NCI-H1694 (cell line): ENCODE data around the gene GLS.
"Not testable (repeated sequence)": the region's sequence is repeated elsewhere in the genome, so short reads cannot be mapped to it uniquely, and the experiment has no call there.

Source experiments
- DNase-seq: peaks from one replicate; lab custom pipeline; 2025; lab: John Stamatoyannopoulos, UW

The GLS gene

DNA sequence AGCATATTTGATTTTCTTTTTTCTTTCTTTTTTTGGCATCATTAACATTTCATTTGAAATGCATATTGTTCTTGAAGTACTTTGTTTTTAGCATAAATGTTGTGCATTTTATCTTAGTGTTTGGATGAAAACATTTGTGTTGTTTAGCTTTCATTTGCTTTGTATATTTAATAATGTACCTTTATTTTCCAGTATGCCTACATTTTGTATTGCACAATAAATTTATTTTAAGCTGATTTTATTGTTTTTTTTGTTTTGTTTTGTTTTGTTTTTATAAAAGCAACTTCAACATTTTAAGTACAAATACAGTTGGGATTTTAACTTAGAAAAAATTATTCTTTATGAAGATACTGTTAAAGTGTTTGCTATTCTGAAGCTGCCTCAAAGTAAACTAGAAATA lies 54.4 kb downstream of the GLS start:
- no peak for DNase-seq

DNA sequence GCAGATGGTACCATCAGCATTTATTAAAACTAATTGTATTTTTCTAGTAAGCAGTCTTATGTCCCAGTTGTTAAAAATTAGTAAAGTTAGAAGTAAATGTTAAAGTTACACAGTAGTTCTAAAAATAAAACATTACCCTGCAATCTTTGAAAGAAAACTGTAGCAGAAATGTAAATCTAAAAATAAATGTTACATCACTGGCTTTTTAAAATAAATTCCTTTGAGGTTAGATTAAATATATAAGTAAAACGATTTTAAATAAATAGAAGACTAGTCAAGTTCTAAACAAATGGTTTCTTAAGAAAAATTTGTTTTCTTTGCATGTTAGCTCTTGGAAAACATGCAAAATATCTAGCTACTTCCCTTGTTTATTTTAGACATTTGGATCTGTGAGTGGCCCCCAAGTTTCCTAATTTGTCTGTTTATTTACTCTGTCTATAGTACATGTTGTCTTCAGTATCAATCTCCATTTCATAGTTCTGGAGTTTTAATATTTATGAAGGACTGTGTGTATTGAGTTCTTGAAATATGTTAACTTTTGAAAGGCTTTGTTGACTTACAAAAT lies 58.2 kb downstream of the GLS start:
- DNase-seq, result no peak

DNA sequence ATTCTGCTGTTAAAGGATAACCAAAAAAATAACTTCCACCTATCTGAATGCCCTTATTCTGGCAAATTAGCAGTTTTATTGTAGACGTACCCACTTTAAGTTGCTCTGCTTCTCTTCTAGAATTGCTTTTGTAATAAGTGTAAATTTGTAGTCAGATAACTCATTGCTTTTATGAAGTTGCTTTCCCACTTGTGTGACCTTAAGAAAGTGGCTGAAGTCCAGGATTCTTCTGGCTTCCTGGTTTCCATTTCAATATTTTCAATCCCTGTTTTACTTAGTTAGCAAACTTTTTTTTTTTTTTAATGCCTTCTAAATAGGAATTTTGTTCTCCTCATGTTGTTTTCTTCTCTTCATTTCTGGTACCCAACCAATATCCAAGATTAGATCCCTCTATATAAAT lies 59.8 kb downstream of the GLS start:
- DNase-seq, result no peak

DNA sequence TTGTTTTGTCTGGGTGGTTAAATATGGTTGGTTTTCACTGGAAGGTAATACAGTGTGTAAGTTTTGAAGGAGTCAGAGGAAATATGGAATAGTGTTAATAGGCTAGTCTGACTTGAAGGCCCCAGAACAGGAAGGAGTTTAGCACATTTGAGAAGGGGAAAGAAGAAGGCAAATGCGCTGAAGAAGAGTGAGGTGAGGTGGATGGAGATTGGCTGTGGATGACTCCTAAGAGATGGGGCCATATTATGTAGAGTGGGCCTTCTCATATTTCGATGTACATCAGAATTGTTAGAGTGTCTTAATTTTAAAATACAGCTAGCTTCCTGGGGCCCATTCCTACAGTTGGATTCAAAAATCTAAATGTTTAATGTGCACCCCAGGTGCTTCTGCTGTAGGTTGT lies 61.0 kb downstream of the GLS start:
- no peak for DNase-seq

DNA sequence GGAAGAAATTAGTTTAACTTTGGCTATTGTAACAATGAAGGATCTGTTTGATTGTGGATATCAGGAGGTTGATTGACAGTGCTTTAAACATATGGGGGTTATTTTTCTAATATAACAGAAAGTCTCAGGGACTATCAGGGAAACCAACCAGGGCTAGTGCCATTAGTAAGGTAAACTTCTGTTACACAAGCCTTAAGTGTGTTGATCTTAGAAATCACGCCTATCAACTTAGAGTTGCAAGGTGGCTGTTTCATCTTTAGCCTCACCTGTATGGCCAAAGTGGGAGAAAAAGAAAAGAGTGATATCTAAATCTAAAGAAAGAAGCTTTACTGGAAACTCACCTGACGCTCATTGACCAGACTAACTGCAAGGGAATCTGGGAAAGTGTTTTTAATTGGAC lies 62.1 kb downstream of the GLS start:
- DNase-seq, result no peak

- no peak for DNase-seq
Observed at GRCh38 chr2:190943706-190944105, 63.1 kb downstream of the GLS start.

GRCh38 chr2:190947141-190947540 lies 66.5 kb downstream of the GLS start:
- no peak for DNase-seq

DNA sequence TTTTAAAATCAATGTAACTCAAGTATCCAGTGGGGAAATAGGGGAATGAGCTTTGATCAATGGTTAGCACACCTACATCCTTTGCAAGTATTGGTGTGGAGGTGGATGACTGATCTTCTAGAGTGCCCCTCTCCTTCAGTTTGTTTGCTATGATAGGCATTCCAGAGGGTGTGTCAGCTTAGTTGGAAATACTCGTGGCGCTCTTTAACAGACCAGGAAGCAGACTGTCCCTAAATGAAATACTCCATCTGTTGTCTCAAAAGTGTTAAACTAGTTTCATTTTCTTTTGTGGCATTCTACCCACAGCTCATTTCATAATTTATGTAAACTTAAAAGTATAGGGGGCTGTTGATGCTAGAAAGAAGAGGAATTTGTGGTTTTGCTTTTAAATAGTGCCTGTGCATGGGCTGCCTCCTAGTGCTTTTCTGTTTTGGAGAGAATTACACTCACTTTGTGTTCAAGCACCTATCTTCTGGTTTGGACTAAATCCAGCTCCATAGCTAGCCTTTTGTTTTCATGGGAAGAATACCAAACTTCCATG lies 67.2 kb downstream of the GLS start:
- DNase-seq, result no peak

GRCh38 chr2:190948671-190949070 lies 68.0 kb downstream of the GLS start:
- no peak for DNase-seq

DNA sequence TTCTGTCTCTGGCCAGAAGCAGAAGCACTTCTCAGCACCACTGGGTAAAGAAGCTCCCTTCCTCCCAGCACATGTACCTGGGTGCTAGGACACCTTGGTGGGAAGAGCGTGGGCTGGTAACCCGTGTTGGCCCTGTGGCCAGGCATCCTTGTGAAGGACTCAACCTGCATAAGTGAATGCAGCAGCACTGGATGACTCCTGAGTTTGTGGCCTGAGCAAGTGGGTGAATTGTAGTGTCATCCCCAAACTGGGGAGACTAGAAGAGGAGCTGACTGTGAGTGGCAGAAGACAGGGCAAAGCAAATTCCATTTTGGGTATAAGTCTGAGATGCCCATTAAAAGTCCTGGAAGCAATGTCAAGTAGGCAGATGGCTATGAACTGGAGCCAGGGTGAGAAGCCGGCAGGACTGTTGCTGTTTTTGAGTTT lies 70.0 kb downstream of the GLS start:
- no peak for DNase-seq

GRCh38 chr2:190953257-190953656 lies 72.6 kb downstream of the GLS start:
- no peak for DNase-seq

DNA sequence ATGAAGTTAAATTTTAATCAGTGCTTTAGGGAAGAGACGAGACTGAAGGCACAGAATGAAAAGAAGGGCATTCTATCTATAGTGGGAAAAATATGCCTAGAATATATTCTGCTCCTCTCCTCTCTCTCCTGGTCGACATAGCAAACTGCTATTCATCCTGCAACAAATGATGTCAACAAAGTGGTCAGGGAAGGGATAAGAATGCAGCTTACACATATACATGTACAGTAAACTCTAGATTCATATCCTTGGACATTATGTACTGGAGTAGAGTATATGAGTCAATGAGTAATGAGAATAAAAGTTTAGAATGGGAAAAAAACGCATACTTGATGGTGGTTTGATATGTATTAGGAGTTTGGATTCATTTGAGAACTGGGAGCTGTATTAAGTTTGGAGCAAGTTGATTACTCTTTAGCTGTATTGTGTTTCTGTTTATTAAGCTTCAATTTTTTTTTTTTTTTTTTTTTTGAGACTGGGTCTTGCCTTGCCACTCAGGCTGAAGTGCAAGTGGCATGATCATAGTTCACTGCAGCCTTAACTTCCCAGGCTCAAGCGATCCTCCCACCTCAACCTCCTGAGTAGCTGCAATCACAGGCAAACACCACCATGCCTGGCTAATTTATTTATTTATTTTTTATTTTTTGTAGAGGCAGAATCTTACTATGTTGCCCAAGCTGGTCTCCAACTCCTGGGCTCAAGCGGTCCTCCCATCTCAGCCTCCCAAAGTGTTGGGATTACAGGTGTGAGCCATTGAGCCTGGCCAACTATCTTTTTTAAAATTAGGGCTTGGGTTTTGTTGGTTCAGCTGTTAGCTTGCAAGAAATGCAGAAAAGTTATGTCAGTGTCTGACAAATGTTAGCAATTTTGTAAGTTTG lies 79.5 kb downstream of the GLS start:
- no peak for DNase-seq

GRCh38 chr2:190961117-190961516 lies 80.5 kb downstream of the GLS start:
- not testable (repeated sequence) for DNase-seq

DNA sequence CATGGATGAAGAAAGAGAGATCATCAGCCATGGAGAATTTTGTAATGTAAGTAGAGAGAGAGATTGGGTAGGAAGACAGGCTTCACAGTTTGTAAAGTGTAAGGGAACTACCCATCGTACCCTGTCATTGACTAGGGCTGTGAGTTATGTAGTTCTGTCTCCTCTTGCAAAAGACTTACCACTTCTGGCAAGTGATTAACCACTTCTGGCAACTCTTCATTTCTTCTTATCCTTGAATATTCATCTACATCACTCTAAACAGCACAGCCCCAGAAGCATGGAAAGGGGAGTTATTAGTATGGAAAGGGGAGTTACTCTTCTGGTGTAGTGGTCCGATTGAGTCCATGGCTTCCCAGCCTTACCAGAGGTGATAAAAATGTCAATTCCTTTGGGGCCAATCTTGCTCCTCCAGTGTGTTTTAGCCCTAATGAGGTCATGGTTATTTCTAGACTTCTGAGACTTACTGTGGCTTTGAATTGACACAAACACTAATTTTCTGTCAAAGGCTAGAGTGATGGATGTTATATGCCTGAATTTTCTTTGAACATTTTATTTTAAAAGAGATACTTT lies 81.4 kb downstream of the GLS start:
- no peak for DNase-seq

DNA sequence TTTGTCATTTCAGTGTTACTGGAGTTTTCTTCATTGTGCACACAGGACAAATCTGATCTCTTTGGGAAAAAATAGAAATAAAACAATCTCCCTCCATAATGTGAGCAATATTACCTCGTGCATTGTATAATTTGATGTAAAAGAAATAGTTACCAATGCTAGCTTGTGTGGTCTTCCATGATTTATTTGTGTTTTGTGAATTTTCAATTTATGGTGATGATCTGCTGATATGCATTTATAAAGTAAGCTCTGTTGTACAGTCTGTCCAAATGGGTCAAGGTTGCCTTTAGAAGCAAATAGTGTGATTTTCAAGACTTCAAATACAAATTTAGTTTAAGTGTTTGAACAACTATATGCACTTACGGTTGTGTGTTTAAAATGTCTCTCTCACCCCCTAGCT lies 82.5 kb downstream of the GLS start:
- DNase-seq, result no peak

DNA sequence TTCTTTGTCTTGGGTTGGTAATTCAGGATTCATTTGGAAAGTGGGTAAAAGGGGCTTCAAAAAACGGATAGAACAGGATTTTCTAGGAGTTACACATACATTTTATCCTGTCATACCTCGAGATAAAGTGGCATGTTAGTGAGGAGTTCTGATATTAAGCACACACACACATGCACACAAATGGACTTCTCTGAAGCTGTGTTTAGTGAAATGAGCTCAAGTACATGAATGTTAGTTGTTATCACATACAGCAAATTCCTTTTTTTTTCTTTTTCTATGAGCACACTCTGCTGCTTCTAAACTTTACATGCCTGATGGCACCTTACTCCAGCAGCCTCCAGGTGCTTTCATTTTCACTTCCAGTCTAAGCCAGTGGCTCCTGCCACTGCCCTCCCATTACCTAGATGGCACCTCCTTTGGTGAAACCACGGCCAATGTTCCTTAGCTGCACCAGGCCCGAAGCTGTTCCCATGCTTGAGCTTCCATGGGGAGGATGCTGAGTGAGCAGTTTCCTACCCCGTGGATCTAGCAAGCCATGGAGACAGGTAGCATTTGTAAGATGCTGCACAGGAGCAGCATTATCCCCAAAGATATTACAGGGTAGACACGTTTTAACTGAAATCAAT lies 83.7 kb downstream of the GLS start:
- DNase-seq, result no peak

- DNase-seq, result no peak
Observed at GRCh38 chr2:190965580-190966222, 85.1 kb downstream of the GLS start.

DNA sequence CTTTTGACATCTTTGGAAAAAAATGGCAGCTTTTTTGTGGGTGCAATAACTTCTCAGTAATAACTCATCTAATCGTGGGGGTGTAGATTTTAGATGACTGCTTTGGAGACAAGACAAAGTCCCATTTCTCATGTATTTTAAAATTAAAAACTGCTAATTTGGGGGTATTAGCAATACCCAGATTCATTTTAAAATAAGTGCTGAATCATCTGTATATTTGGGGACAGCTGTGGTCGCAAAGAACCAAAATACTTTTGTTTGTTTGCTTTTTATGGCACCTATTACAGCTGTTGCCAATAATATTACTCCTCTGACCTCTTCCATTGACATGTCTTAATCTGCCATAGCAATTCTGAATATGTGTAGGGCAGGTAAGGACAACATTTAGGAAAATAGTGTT lies 87.9 kb downstream of the GLS start:
- DNase-seq, result no peak

- no peak for DNase-seq
Observed at GRCh38 chr2:190970160-190970559, 89.5 kb downstream of the GLS start.

GRCh38 chr2:190970873-190971506 lies 90.4 kb downstream of the GLS start:
- no peak for DNase-seq

DNA sequence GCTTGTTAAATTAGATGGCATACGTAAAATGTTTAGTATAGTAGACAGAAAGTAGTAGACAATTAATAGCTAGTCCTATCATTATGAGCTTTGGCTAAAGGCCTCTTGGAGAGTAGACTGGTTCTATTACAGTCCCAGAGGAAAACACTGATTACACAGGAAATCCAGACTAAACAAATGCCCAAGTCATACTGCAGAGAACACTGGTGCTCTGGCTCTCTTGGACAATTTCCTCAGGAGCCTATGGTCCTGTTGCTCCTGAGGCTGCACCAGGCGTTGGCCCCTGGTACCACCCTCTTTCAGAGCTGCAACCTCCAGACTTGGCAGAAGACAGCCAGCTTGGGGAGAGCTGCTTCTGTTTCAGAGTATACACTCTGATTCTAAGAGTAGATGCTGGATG lies 91.6 kb downstream of the GLS start:
- DNase-seq, result no peak

DNA sequence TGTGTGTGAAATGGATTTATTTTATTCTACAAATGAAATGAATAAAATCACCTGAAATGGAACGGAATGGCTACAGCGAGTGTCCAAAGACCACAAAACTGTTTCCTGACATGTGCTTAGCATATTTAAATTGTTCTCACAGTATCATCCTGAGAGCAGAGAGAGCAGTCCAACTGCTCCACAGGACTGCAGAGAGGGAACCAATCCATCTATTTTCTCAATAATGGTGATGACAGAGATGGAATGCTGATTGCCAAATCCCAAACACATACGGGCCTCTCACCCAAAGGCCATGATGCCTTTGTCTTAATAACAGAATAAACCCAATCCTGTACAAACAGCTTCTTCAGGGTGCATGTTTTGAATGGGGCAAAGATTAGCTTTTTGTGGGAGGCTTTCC lies 92.2 kb downstream of the GLS start:
- no peak for DNase-seq
